Keratinocyte (primary cell): ENCODE results near the gene ADM. TPM values are rescaled to one million over a fixed set of nuclear protein-coding genes. Genes with fewer than 3 reads are reported as not detected.

Experiments used
- DNase-seq: peaks from one replicate; pipeline ENCODE4 v3.0.0-alpha.2; 2011; ENCODE audit warnings: low read depth, missing footprints, low spot score
- FAIRE-seq: peaks from 2 replicates; lab custom pipeline; 2011; peaks lifted over from hg19 to GRCh38; lab: Jason Lieb, UNC
- H2AFZ ChIP-seq: 2 replicates; pipeline ENCODE4 v1.6.0; 2012; ENCODE audit warnings: low read length, control low read depth, inconsistent platforms; ENCODE audit not compliant: control insufficient read depth
- H3K27ac ChIP-seq: 2 replicates; pipeline ENCODE4 v1.5.1; 2011; ENCODE audit warnings: low read length; ENCODE audit not compliant: control insufficient read depth, insufficient read depth
- H3K27me3 ChIP-seq: 3 replicates; pipeline ENCODE4 v1.6.0; 2011; ENCODE audit warnings: low read length; ENCODE audit not compliant: control insufficient read depth, insufficient read depth; ENCODE audit errors: extremely low read depth
- H3K36me3 ChIP-seq, 2 experiments: 2 replicates in 1 of 2; 3 replicates in 1 of 2; pipeline ENCODE4 v1.5.1; 2011; ENCODE audit warnings: low read length in 2 of 2, mild to moderate bottlenecking in 1 of 2; ENCODE audit not compliant: control insufficient read depth in 2 of 2, insufficient read depth in 2 of 2; ENCODE audit errors: extremely low read depth in 1 of 2
- H3K4me1 ChIP-seq: 3 replicates; pipeline ENCODE4 v1.5.1; 2011; ENCODE audit warnings: low read length; ENCODE audit not compliant: control insufficient read depth, insufficient read depth; ENCODE audit errors: extremely low read depth
- H3K4me2 ChIP-seq: 3 replicates; pipeline ENCODE4 v1.6.0; 2011; ENCODE audit warnings: low read depth, low read length; ENCODE audit not compliant: control insufficient read depth, insufficient read depth; ENCODE audit errors: extremely low read depth
- H3K4me3 ChIP-seq, 3 experiments: fragments of 200-600 bp in 1 of 3; sonication (generic) in 1 of 3; 2 replicates in 2 of 3; 3 replicates in 1 of 3; pipeline ENCODE4 v1.5.1; 2011 to 2016; ENCODE audit warnings: low read length in 3 of 3, mild to moderate bottlenecking in 3 of 3, control low read depth in 2 of 3, inconsistent platforms in 1 of 3, low read depth in 1 of 3, mixed read lengths in 1 of 3, mixed run types in 1 of 3, moderate library complexity in 1 of 3; ENCODE audit not compliant: control insufficient read depth in 2 of 3, insufficient read depth in 2 of 3; ENCODE audit errors: extremely low read depth in 1 of 3
- H3K79me2 ChIP-seq: 2 replicates; pipeline ENCODE4 v1.6.0; 2012; ENCODE audit warnings: low read length; ENCODE audit not compliant: control insufficient read depth, insufficient read depth
- H3K9ac ChIP-seq: 3 replicates; pipeline ENCODE4 v1.6.0; 2011; ENCODE audit warnings: low read length; ENCODE audit not compliant: control insufficient read depth, insufficient read depth; ENCODE audit errors: extremely low read depth
- H3K9me1 ChIP-seq: 3 replicates; pipeline ENCODE4 v1.6.0; 2011; ENCODE audit warnings: low read length; ENCODE audit not compliant: control insufficient read depth, insufficient read depth; ENCODE audit errors: extremely low read depth
- H3K9me3 ChIP-seq: 2 replicates; pipeline ENCODE4 v1.5.1; 2012; ENCODE audit warnings: low read depth, low read length; ENCODE audit not compliant: control insufficient read depth
- H4K20me1 ChIP-seq: 3 replicates; pipeline ENCODE4 v1.6.0; 2011; ENCODE audit warnings: low read length; ENCODE audit not compliant: control insufficient read depth, insufficient read depth; ENCODE audit errors: extremely low read depth
- CTCF ChIP-seq, 3 experiments: IDR thresholded peaks in 1 of 3; conservative IDR thresholded peaks in 1 of 3; optimal IDR thresholded peaks in 1 of 3; 2 replicates in 2 of 3; 3 replicates in 1 of 3; pipeline versions ENCODE3 to v1.5.1; 2011; ENCODE audit warnings: low read length in 3 of 3, mild to moderate bottlenecking in 3 of 3, moderate library complexity in 2 of 3, control low read depth in 1 of 3, inconsistent platforms in 1 of 3; ENCODE audit not compliant: insufficient read depth in 2 of 3; ENCODE audit errors: extremely low read depth in 1 of 3
- EZH2 ChIP-seq: IDR thresholded peaks from one replicate; pipeline ENCODE4 v1.6.1; 2012; ENCODE audit warnings: inconsistent platforms, mild to moderate bottlenecking, low read length, moderate library complexity
- dilution Hi-C: fragments of 300-500 bp; cut with MboI; formaldehyde crosslinking; loops from one replicate; pipeline ENCODE4 v1.7.0; 2020; ENCODE audit warnings: low sequenced_read_pairs; ENCODE audit not compliant: extremely low pct_ligation_motif_present
- polyA minus RNA-seq, 3 experiments: library from RNA; depleted of rRNA, polyadenylated mRNA; stranded (reverse); fragments of >200 nt; gene quantifications; 1 replicate in 1 of 3; 2 replicates in 1 of 3; 3 replicates in 1 of 3; pipeline ENCODE4 v1.2.3, GENCODE V29; 2011
- polyA plus RNA-seq, 5 experiments: library from polyadenylated mRNA; depleted of rRNA in 3 of 5; stranded (reverse) in 3 of 5; stranded (forward) in 1 of 5; unstranded in 1 of 5; fragments of >200 nt; gene quantifications; 1 replicate in 1 of 5; 2 replicates in 3 of 5; 3 replicates in 1 of 5; pipeline versions ENCODE4 v1.2.1 to v1.2.3, GENCODE V29; 2011 to 2012; ENCODE audit warnings: missing spikeins in 2 of 5, low read depth in 1 of 5, low replicate concordance in 1 of 5

Gene ADM, protein sequence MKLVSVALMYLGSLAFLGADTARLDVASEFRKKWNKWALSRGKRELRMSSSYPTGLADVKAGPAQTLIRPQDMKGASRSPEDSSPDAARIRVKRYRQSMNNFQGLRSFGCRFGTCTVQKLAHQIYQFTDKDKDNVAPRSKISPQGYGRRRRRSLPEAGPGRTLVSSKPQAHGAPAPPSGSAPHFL
- polyA plus RNA-seq (52.6 to 115 TPM (median 57.9 TPM) in 3 replicates), polyA minus RNA-seq (47.4 to 113 TPM (median 49.9 TPM) in 3 replicates)
- 60.1 TPM for polyA plus RNA-seq (2011; ENCODE audit: low read depth)
- 14.1 and 22.5 TPM in 2 replicates for polyA plus RNA-seq (2011; cell fraction: cytosol; rRNA removed)
- 155 and 157 TPM in 2 replicates for polyA plus RNA-seq (2011; cell fraction: nucleus; rRNA removed)
- 48.0 and 252 TPM in 2 replicates for polyA plus RNA-seq (2012; ENCODE audit: low replicate concordance)
- 21.1 TPM for polyA minus RNA-seq (2011; cell fraction: cytosol; rRNA and poly(A)+ RNA removed)
- 110 and 123 TPM in 2 replicates for polyA minus RNA-seq (2011; cell fraction: nucleus; rRNA and poly(A)+ RNA removed)

- TF ChIP-seq CTCF (optimal IDR thresholded peaks at IDR 0.05 in 1 of 3, IDR thresholded peaks at IDR 0.05 in 1 of 3, conservative IDR thresholded peaks at IDR 0.05 in 1 of 3; ENCODE audit: extremely low read depth in 1 of 3, insufficient read depth in 2 of 3, low read length in 3 of 3) (peak; percentile 44 to 54 (median 47)), EZH2 (no peak)
- H3K79me2 ChIP-seq, result peaks cover 26% of the 10 kb centered on the region
- H3K4me1 ChIP-seq, result peaks cover 32% of the 10 kb centered on the region
- DNase-seq (peak; percentile 83), FAIRE-seq (no peak)
- peaks cover 3 to 5% of the 10 kb centered on the region in 2 experiments for H3K36me3 ChIP-seq
- peak within 1 kb of the TSS; percentile 89 to 97 (median 97) for H3K4me3 ChIP-seq
- H4K20me1 ChIP-seq, result no peaks in the 10 kb centered on the region
- peak within 1 kb of the TSS; percentile 89 for H3K9ac ChIP-seq
- H2AFZ ChIP-seq, result peak within 1 kb of the TSS; percentile 86
- H3K4me2 ChIP-seq, result peak within 1 kb of the TSS; percentile 96
- H3K27ac ChIP-seq, result peak within 1 kb of the TSS; percentile 90
- dilution Hi-C loops, result no loop called here
- no peaks in the 10 kb centered on the region for H3K9me3 ChIP-seq
- H3K9me1 ChIP-seq, result no peaks in the 10 kb centered on the region
- H3K27me3 ChIP-seq, result no peaks in the 10 kb centered on the region
These were observed at the start of gene ADM for GRCh38 chr11:10304495-10305261. Gene ADM, plus strand, starts transcription at chr11:10305073. Its CDS starts 628 bp downstream, at chr11:10305701.

- Histone ChIP-seq H3K27ac (no peak overlapping the region), H3K79me2 (peaks cover 20% of the 10 kb centered on the region), H3K4me1 (no peaks in the 10 kb centered on the region), H3K36me3 (no peaks in the 10 kb centered on the region), H4K20me1 (no peaks in the 10 kb centered on the region), H3K4me3 (no peak overlapping the region), H3K9me1 (no peaks in the 10 kb centered on the region), H3K9me3 (no peaks in the 10 kb centered on the region), H3K9ac (no peak overlapping the region), H3K27me3 (no peaks in the 10 kb centered on the region), H3K4me2 (no peak overlapping the region), H2AFZ (no peak overlapping the region)
- FAIRE-seq (no peak), DNase-seq (no peak)
- TF ChIP-seq CTCF (optimal IDR thresholded peaks at IDR 0.05 in 1 of 3, IDR thresholded peaks at IDR 0.05 in 1 of 3, conservative IDR thresholded peaks at IDR 0.05 in 1 of 3; ENCODE audit: extremely low read depth in 1 of 3, insufficient read depth in 2 of 3, low read length in 3 of 3) (no peak), EZH2 (no peak)
- dilution Hi-C loops, result no loop called here
These were observed 49.3 kb upstream of the ADM start for GRCh38 chr11:10255388-10256125.
